Measurements from ENCODE around the gene PTPRM.
"Not testable (repeated sequence)": the region's sequence is repeated elsewhere in the genome, so short reads cannot be mapped to it uniquely, and the experiment has no call there.

Gene PTPRM

DNA sequence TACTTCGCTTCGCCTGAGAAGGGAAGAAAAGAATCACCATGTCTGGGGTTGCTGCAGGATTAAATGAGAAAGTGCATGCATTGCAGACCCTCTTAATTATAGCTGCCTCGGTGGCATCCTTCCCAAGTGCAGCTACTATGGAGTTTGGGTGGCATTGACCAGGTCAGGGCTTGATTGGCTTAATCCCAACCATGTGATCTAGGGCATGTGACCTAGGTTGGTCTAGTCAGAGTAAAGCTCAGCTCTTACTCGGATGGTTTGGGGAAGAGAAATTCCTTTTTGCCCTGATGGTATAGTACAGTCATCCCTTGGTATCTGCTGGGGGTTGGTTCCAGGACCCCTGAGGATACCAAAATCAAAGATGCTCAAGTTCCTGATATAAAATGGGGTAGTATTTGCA lies 863.9 kb downstream of the PTPRM start:
- no peak overlapping the region for H3K27ac ChIP-seq
- no peak for TF ChIP-seq CTCF (conservative IDR thresholded peaks at IDR 0.05)

DNA sequence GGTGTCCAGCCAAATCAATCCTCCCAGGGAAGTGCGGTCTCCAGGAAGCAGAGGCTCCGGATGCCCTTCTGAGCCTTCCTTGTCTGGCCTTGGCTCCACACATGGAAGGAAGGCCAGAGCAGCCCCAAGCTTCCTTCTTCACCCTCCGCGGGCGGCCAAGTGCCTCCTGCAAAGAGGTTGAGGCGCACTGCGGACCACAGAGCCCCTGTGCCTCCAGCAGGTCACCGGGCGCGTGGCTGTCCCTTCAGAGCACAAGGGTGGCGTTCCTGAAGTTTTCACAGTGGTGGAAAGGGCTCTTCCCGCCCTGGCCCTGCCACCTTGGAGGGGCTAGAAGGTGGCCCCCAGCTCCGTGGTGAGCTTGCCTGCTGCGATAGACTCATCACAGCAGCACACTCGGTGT lies 866.2 kb downstream of the PTPRM start:
- no peak overlapping the region for H3K27ac ChIP-seq
- no peak for TF ChIP-seq CTCF (conservative IDR thresholded peaks at IDR 0.05)

DNA sequence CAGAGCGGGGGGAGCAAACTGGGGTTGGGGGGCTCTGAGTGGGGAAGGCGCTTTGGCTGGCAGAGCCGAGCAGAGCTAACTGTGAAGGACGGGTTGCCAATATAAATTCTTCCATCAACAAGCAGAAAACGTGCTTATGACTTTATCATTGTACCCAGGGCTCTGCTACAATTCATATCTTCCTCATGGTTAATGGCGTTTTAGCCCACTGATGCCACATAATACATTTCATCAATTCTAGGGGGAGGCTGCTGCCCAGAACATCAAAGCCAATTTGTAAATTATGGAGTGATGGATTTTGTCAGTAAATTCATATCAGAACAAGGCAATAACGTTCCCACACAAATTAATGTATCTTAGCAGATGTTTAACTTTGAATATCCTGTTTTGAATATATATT lies 866.7 kb downstream of the PTPRM start:
- H3K27ac ChIP-seq, result no peak overlapping the region
- TF ChIP-seq CTCF (conservative IDR thresholded peaks at IDR 0.05), result no peak

DNA sequence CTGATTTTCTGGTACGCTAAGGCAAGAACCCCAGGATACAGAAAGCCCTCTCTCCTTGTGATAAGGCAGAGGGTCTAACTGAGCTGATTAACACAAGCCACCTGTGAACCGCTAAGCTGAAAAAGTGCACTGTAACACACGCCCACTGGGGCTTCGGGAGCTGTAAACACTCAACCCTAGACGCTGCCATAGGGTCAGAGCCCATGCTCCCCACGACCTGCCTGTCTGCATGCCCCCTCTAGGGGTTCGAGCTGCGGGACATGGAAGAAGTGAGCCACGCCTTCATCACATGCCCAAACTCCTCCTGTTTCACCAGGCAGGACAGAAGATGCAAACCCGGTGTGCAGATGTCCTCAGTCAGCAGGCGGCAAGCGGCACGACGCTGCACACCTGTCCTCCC lies 868.3 kb downstream of the PTPRM start:
- H3K27ac ChIP-seq, result no peak overlapping the region
- TF ChIP-seq CTCF (conservative IDR thresholded peaks at IDR 0.05), result no peak

GRCh38 chr18:8439055-8439454 lies 871.9 kb downstream of the PTPRM start:
- no peak for TF ChIP-seq CTCF (conservative IDR thresholded peaks at IDR 0.05)

GRCh38 chr18:8443505-8443904 lies 876.4 kb downstream of the PTPRM start:
- H3K27ac ChIP-seq, result no peak overlapping the region
- no peak for TF ChIP-seq CTCF (conservative IDR thresholded peaks at IDR 0.05)

More at GRCh38 chr18:8439055-8439454, 871.9 kb downstream of the PTPRM start:
- H3K27ac ChIP-seq, result no peak overlapping the region

DNA sequence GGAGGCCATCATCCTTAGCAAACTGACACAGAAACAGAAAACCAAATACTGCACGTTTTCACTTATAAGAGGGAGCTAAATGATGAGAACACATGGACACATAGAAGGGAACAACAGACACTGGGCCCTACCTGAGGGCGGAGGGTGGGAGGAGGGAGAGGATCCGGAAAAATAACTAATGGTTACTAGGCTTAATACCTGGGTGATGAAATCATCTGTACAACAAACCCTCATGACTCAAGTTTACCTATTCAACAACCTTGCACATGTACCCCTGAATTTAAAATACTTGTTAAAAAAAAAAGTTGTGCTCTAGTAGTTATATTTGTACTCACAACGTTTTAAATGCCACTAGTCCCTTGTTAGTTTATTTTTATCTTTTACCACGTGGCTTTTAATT lies 879.8 kb downstream of the PTPRM start:
- not testable (repeated sequence) for H3K27ac ChIP-seq

DNA sequence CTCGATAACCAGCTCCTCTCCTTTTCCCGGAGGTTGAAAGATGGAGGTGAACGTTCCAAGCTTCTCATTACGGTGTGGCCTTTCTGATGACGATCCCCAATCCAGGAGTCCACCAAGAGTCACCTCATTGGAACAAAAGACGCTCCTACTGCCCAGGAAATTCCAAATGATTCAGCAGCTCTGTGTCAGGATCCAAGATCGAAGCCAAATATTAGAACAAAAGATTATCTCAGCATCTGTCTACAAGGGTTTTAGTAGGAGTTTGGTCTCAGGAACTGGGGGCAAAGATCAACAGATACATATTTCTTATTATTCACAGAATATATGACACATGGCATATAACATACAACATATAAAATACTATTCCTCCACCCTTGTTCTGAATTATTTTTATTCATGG lies 881.0 kb downstream of the PTPRM start:
- TF ChIP-seq CTCF (conservative IDR thresholded peaks at IDR 0.05), result no peak
- no peak overlapping the region for H3K27ac ChIP-seq
